GM19043 (cell line): ENCODE measurements around the gene RPL36A.

Source experiments
- ATAC-seq: cut with Tn5 transposase; IDR thresholded peaks from one replicate; pipeline ENCODE4 v1.9.1; 2021; ENCODE audit warnings: low read depth; ENCODE audit not compliant: unreplicated experiment

Gene RPL36A

DNA sequence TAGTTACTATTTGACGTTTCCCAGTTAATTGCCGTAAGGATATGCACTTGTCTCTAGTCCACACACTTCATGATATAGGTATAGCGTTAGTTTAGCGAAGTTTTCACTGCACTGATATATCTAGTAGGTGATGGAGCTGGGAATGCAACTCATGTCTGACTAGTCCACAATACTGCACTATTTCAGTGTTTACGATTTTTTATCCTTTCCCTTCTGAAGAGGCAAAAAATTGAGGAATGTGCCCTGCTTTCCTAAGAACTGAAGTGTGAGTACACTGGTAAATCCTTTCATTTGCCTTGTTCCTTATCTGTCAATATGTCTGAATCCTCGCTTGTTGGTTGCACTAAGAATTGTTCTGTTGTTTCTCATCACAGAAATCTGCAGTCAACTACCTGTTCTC, 1.0 kb downstream of the RPL36A start:
- ATAC-seq: no peak

DNA sequence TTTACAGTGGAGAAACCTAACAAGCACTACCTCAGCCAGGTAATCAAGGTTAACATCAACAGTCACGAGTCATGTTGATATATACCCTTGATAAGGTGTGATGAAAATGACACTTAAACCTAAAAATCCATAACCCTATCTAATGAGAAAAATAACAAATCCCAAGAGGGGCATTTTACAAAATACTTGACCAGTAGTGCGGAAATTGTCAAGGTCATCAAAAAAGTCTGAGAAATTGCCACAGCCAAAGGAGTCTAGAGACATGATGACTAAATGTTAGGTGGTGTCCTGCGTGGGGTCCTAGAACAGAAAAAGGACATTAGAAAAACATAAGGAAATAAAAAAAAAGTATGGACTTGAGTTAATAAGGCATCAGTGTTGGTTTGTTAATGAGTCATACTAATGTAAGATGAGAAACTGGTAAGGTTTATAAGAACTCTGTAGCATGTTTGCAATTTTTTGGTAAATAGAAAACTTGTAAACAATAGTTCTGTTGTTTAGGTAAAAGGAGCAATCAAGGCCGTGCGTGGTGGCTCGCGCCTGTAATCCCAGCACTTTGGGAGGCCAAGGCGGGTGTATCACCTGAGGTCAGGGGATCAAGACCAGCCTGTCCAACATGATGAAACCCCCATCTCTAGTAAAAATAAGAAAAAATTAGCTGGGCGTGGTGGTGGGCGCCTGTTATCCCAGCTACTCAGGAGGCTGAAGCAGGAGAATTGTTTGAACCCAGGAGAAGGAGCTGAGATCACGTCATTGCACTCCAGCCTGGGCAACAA, 2.9 kb downstream of the RPL36A start:
- no peak for ATAC-seq

DNA sequence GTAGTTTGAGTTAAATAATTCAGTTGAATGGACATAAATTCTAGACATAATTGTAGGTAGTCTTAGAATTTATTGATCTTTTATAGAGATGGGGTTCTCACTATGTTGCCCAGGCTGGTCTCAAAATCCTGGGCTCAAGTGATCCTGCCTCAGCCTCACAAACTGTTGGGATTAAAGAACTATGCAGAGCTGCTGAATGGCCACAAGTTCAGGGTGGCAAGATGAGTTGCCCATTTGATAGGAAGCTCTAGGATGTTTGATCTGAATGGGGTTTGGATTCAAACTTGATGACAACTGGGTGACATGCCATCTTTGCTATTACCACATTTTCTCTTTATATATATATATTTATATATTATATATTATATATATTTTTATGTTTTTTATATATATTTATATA, 3.6 kb downstream of the RPL36A start:
- no peak for ATAC-seq

DNA sequence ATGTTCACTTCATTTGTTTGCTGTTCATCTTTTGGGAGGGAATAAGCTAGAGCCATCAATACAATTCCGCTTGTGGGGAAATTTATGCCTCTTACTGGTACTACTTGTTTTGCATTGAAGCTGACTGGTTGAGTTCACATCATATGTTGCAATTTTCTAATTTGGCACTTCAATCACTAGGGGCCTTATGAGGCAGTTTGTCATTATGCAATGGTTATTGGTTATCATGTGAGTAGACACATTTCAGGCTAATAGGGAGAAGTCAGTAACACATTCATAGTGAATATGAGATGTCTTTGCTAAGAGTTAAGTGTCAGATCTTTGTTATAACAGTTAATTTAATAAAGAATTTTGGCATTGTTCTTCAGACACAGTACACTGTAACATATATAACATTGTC, 5.0 kb downstream of the RPL36A start:
- ATAC-seq: no peak

DNA sequence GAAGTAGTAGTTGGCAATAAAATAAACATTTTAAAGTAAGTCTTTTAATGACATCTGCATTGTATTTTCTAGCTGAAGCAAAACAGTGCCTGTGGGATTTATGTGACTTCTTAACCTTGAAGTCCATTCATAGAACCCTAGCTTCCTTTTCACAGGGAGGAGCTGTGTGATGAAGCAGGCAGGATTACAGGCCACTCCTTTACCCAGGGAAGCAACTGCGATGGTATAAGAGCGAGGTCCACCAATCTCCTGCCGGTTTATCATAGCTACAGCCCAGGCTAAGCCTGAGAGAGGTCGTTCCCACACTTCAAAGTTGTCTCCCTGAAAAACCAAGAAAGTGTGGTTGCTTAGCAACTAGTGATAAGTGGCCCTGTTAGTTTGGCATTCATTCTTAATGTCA, 7.0 kb downstream of the RPL36A start:
- ATAC-seq: no peak

DNA sequence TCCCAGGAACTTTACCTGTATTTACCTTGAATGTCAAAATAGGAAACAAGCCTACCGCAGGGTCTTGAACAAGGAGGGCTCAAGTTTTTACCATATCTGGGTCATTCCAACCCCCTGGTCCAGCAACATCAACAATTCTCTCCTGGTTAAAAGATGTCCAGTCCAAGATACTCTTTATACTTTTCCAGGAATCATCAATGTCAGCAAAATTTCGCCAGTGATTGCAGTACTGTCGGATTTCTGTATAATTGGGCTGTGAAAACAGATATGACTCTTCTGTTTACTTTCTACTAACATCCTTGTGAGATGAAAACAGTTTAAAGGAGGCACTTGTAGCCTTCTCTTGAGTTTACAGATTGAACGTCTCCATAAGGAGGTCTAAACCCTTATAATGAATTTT, 7.9 kb downstream of the RPL36A start:
- no peak for ATAC-seq

DNA sequence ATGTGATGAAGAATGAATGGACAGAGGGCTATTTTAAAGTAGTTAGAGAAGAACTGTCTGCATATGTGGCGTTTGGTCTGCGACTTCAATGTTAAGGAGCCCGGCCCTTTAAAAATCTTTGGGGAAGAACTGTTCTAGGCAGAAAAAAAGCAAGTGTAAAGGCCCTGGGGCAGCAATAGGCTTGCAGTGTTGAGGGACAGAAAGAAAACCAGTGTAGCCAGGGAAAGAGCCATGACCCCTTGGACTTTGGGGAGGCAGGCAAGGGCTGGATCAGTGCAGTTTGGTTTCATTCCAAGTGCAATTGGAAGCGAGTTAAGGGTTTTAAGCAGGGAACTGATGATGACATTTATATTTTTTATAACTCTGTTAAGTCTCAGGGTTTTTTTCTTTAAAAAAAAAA, 9.0 kb downstream of the RPL36A start:
- no peak for ATAC-seq

DNA sequence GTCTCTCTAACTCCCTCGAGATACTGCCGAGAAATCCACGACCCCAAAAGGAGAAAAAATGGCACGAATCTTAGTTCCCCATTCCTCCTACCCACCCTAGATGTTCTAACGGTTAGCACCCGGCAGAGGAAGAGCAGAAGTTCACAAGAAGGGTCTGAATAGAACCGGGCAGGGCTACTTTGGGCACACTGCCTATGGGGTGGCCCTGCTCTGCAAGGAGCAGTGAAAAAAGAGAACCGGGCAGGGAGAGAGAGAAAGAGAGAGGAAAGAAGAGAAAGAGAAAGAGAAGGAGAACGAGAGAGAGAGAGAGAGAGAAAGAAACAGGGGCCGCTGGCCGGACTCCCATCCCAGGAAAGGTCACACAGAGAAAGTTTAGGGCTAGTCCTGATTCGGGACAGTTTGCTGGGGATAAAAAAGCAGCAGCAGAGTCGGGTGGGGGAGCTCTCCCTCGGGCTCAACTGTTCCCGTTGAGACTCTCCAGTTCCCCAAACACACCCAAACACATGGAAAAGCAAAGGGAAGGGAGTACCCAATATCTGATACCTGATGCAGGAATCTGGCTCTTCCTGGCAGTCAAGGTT, 16.4 kb downstream of the RPL36A start:
- ATAC-seq: no peak

DNA sequence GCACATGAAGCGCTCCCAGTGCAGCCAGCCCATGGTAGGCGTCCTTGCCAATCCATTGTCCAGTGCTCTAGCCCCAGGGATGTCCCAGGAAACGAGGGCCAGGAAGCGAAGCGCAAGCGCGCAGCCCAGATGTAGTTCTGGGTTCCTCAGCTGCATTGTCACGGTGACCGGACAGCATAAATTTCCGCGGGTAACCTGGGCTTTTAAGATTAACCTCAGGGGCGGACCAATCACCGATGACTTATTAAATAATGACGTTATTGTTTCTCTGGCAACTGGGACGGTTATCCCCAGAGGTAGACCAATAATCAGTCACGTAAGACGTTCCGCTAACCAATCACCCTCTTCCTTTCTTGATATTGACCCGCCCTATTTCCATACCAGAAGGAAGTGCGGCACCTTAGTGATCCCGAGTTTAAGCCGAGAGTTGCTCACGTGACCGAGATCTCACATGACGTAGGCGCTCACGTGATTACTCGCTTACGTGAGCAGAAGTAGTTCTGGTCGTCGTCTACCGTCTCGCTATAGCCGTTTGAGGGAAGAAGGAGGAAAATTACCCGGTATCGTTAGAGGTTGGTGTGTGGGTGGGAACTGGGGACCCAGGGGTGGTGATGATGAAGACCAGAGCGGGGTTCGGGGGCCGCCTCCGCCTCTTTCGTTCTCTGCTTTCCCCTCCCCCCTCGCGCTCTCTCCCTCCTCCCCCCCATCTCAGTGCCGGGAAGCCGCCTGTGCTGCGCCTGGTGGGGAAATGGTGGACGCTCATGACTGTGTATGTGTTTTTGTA, 17.1 kb downstream of the RPL36A start, which contains the start of the genes GLA and HNRNPH2:
Gene GLA, minus strand, starts transcription at position 178 of the 784 bp plus-strand sequence. Its CDS starts 22 bp downstream, at position 156.
Gene HNRNPH2, plus strand, starts transcription at position 475 of the 784 bp plus-strand sequence. CDS start 3,767 bp downstream, outside the sequence.
- ATAC-seq: peak; percentile 86

DNA sequence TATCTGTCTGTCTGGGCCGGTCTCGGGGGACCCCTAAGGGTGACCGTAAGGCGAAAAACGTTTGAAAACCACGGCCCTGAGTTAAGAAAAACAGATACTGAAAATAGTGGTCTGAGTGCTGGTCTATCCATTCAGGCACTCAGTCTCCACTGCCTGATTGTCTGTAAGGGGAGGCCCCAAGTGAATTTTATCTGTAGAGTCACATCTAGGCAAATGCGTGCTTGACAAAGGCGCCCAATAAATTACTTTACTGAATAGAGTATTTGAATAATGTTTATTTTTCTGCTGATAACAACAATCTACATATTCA, 17.7 kb downstream of the RPL36A start:
- ATAC-seq: no peak

DNA sequence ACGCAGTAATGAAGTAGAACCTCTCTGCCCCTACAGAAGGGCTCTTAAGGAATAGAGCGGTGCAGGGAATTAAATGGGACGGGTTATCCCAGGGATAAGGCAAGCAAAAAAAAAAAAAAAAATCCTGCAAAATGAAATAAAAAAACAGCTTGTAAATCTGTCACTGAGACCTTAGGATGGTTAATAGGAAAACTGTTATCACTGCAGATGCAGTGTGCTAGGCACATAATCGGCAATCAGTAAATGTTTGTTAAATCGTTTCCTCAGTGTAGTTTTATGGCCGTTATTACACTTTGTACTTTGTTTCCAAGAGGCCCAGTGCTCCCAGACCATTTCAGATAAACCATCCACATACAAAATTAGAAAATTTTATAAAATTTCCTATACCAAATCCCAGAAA, 18.2 kb downstream of the RPL36A start:
- no peak for ATAC-seq

DNA sequence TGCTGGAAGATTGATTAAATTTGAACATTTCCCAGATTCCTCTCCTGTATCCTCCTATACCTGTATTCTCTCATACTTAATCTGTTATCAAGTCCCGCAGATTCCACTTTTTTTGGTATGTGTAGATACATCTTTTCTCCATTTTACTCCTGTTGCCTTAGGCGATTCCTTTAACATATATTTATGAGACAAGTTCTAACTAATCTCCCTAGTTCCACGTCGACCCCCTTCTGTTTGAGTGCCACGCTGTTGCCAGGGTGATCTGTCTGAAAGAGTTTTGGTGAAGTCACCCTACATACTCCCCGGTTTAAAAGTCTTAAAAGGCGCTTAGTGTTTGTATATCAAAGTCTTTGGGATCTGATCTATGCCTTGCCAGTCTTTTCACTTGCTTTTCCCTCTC, 19.6 kb downstream of the RPL36A start:
- ATAC-seq: no peak

DNA sequence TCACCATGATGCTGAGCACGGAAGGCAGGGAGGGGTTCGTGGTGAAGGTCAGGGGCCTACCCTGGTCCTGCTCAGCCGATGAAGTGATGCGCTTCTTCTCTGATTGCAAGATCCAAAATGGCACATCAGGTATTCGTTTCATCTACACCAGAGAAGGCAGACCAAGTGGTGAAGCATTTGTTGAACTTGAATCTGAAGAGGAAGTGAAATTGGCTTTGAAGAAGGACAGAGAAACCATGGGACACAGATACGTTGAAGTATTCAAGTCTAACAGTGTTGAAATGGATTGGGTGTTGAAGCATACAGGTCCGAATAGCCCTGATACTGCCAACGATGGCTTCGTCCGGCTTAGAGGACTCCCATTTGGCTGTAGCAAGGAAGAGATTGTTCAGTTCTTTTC, 21.2 kb downstream of the RPL36A start:
- no peak for ATAC-seq

DNA sequence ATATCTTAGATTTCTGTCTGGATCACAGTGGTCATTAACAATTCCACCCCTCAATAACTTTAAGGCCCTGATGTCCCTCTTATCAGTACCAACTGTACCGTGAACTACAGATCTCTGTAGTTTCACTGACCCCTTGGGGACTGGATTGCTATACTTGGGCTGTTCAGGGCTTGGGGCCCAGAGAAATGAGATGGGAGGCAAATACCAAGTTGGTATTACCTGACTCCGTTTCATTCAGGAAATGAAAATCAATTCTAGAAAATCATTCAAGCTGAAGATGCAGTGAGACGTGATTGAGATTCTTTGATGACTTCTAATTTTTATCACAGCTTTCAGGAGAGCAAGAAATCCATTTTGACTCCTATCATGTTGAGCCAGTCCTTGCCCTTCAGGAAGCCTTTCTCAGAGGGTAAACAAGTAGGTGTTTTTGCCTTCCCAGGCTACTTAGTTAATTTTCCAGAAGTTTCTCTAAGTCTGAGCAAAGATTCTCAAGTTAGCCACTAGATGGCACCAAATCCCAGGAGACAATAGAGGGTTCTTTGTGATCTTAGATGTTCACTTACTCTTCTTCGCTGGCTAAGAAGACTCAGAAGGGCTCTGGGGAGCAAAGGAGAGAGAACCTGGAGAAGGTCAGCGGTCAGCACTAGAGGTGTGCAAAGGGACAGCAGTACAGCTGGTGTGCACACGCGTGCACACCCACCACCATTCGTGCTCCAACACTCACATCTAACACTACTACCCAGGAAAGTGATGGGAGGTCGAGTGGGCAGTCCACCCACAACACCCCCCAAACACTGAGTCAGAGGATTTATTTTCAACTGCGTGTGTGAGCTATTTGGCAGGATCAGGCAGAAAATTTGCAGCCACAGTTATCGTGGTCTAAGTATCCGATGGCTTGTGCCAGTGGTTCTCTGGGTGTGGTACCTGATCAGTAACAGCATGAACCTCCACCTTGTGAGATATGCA, 24.7 kb downstream of the RPL36A start:
- peak; percentile 52 for ATAC-seq

DNA sequence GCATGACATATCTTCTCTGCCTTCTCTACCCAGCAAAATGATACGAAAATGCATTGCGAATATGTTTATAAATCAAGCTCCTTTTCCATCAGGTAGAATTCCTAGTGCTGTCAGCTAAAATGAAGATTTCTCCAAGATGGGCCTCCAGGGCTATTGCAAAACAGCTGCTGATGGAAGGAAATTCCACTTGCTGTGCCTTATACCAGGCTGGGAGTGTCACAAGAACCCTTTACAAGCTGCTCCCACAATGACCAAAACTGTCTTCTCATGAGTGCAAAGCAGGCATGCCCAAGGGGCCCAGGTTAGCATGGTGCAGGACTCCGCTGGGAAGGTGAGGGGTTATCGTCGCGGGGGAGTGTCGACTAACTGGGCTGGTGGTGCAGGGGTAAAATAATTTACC, 25.9 kb downstream of the RPL36A start:
- no peak for ATAC-seq

DNA sequence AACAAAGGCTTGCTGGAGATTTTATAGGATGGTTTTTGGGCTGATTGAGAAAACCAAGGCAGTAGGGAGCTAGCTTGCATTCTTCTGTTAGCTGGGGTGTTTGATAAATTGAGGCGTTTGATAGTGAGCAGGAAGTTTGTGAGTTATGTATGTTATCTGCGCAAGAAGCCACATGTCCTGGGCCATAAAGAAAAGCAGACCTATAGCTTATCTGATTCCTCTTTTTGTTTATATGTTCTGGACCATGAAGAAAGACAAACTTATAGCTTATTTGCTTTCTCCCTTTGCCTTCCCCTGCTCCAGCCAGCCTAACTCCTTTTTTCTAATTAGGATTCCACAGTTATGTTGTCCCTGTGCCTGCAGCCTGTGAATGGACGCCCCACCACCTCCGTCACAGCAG, 26.4 kb downstream of the RPL36A start:
- no peak for ATAC-seq

DNA sequence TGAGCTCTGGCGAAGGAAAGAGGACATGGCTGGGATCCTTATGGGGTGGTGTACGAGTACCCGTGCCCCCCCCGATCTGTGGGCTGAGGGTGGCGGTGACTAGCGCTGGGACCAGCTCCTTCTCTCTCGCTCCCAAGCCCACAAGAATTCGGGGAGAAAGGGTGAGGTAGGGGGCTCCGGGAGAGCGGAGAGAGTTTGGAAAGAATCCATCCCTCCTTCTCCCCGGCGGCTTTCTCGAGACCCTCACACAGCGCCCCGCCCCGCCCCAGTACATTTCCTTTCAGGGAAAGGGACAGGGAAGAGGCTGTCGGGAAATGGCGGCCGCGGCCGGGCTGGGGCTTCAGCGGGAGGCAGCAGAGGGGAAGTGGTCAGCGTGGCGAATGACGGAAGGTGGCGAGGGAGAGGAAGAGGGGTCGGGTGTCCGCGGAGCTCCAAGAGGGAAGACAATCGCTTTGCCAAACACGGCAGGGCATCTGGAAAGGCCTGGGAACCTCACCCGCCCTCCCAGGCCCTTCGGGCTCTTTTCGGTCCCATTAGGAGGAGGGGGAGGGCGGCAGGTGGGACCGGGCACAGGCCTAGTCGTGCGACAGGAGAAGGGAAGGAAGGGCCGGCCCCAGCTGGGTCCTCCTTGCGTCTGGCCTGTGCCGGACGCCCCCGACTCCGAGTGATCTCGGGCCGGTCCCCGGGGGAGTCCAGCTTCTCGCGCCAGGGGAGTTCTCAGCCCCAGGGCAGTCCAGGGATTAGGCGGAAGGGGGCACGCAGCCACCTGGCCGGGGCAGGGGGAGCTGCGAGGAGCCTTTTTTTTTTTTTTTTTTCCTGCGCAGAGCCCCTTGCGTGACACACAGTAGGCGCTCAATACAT, 27.4 kb downstream of the RPL36A start:
- ATAC-seq: peak; percentile 49

DNA sequence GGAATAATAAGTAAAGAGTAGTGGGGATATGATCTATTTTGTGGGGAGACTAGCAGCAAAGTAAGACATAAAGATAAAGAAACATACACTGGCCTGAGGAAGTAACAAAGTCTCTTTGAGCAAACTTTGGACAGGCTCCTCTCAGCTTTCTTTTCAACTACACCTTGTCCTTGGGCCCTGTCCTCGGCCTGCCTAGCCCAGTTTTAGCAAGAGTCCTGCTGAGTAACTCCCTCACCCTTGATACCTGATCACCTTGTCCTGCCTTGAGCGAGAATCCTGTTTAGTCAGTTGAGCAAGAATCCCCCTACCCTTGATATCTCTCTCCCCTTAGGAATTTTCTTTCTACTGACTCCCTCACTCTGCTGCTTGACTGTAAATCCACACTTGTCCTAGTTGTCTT, 28.7 kb downstream of the RPL36A start:
- ATAC-seq: no peak

DNA sequence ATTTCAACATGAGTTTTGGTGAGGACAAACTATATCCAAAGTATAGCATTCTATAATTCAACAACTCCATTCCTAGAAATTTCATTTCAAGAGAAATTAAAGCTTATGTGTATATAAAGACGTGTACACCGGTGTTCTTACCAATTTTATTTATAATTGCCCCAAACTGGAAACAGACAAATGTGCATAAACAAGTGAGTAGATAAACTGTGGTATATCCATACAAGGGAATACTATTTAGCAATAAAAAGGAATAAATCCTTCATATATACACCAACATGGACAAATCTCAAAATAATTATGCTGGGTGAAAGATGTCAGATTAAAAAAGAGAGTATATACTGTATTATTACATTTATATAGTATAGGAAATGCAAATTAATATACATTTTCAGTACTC, 37.1 kb downstream of the RPL36A start:
- no peak for ATAC-seq

DNA sequence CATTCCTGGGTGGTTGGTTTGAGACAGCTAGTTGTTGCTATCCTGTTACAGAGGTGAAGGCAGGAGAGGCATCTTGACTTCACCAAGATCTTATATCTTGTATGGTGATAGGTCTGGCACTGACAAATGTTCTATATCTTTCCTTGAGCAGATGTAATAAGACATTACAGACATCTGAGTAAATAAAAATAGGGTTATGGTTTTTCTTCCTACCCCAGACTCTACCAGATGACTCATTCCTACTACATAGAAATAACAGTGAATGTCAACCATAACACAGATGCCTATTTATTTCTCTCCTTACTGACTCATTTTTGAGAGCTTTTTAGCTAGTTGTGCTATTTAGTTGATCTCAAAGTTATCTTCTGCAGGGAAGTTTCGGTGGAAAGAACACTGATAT, 39.1 kb downstream of the RPL36A start:
- peak; percentile 58 for ATAC-seq
